NCI-H1694 (cell line): ENCODE results near the gene PPM1G.
"Not testable (repeated sequence)": the region's sequence is repeated elsewhere in the genome, so short reads cannot be mapped to it uniquely, and the experiment has no call there.

Experiments
- DNase-seq: peaks from one replicate; lab custom pipeline; 2025; lab: John Stamatoyannopoulos, UW

The PPM1G gene

GRCh38 chr2:27409321-27410073, at the start of gene PPM1G:
Gene PPM1G, minus strand, starts transcription at chr2:27409591. Its CDS starts 169 bp downstream, at chr2:27409422.
- DNase-seq = peak; percentile 87

GRCh38 chr2:27453968-27454367, 44.6 kb upstream of the PPM1G start:
- DNase-seq = no peak

GRCh38 chr2:27451095-27451494, 41.7 kb upstream of the PPM1G start:
- no peak for DNase-seq

GRCh38 chr2:27448381-27448780, 39.0 kb upstream of the PPM1G start:
- DNase-seq = no peak

- DNase-seq = no peak
Observed at GRCh38 chr2:27446057-27446456, 36.7 kb upstream of the PPM1G start.

- no peak for DNase-seq
Observed at GRCh38 chr2:27445615-27446014, 36.2 kb upstream of the PPM1G start.

GRCh38 chr2:27445155-27445554, 35.8 kb upstream of the PPM1G start:
- DNase-seq = no peak

GRCh38 chr2:27442920-27443282, 33.5 kb upstream of the PPM1G start:
- DNase-seq = no peak

- no peak for DNase-seq
Observed at GRCh38 chr2:27441958-27442919, 32.8 kb upstream of the PPM1G start, which contains the start of gene KRTCAP3. Gene KRTCAP3, plus strand, starts transcription at chr2:27442381. Its CDS starts 32 bp downstream, at chr2:27442413.

GRCh38 chr2:27441226-27441926, 32.0 kb upstream of the PPM1G start:
- DNase-seq = no peak

GRCh38 chr2:27435628-27436027, 26.2 kb upstream of the PPM1G start:
- no peak for DNase-seq

- no peak for DNase-seq
Observed at GRCh38 chr2:27431395-27431794, 22.0 kb upstream of the PPM1G start.

- peak; percentile 1 for DNase-seq
Observed at GRCh38 chr2:27428978-27429541, 19.7 kb upstream of the PPM1G start.

- peak; percentile 71 for DNase-seq
Observed at GRCh38 chr2:27428213-27428977, 19.0 kb upstream of the PPM1G start, which contains the start of gene NRBP1. Gene NRBP1, plus strand, starts transcription at chr2:27428631. Its CDS starts 4,643 bp downstream, at chr2:27433274.

- no peak for DNase-seq
Observed at GRCh38 chr2:27427863-27428212, 18.4 kb upstream of the PPM1G start.

GRCh38 chr2:27425039-27425438, 15.6 kb upstream of the PPM1G start:
- DNase-seq = not testable (repeated sequence)

- no peak for DNase-seq
Observed at GRCh38 chr2:27422958-27423357, 13.6 kb upstream of the PPM1G start.

GRCh38 chr2:27421660-27422250, 12.4 kb upstream of the PPM1G start:
- no peak for DNase-seq

- no peak for DNase-seq
Observed at GRCh38 chr2:27420996-27421395, 11.6 kb upstream of the PPM1G start.

GRCh38 chr2:27416151-27416550, 6.8 kb upstream of the PPM1G start:
- DNase-seq = no peak
